Measurements from ENCODE around the gene KIAA2012.

KIAA2012 gene

GRCh38 chr2:202043475-202043874, 29.6 kb upstream of the KIAA2012 start (continued):
- TF ChIP-seq POU6F1 (CRISPR knock-in tag; IDR thresholded peaks at IDR 0.05; ENCODE audit: borderline replicate concordance, low read depth): no peak

GRCh38 chr2:202044777-202045176, 28.3 kb upstream of the KIAA2012 start:
- TF ChIP-seq ISL1 (CRISPR knock-in tag; IDR thresholded peaks at IDR 0.05): no peak
- no peak for TF ChIP-seq ZFP30 (CRISPR knock-in tag; IDR thresholded peaks at IDR 0.05)
- TF ChIP-seq CSRNP3 (CRISPR knock-in tag; IDR thresholded peaks at IDR 0.05): no peak
- ATAC-seq: no peak

GRCh38 chr2:202046572-202046971, 26.5 kb upstream of the KIAA2012 start:
- no peak for ATAC-seq
- no peak for TF ChIP-seq ARNTL (CRISPR knock-in tag; IDR thresholded peaks at IDR 0.05; ENCODE audit: borderline replicate concordance, low read depth)
- TF ChIP-seq ZC3H10 (CRISPR knock-in tag; IDR thresholded peaks at IDR 0.05): no peak
- no peak for TF ChIP-seq CSRNP3 (CRISPR knock-in tag; IDR thresholded peaks at IDR 0.05)
- no peak for TF ChIP-seq ZNF565 (CRISPR knock-in tag; conservative IDR thresholded peaks at IDR 0.05; ENCODE audit: low read depth)
- TF ChIP-seq, protein P1, sequence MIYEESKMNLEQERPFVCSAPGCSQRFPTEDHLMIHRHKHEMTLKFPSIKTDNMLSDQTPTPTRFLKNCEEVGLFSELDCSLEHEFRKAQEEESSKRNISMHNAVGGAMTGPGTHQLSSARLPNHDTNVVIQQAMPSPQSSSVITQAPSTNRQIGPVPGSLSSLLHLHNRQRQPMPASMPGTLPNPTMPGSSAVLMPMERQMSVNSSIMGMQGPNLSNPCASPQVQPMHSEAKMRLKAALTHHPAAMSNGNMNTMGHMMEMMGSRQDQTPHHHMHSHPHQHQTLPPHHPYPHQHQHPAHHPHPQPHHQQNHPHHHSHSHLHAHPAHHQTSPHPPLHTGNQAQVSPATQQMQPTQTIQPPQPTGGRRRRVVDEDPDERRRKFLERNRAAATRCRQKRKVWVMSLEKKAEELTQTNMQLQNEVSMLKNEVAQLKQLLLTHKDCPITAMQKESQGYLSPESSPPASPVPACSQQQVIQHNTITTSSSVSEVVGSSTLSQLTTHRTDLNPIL (CRISPR knock-in tag; IDR thresholded peaks at IDR 0.05; ENCODE audit: low read depth): no peak
- TF ChIP-seq ZFP3 (CRISPR knock-in tag; IDR thresholded peaks at IDR 0.05): no peak
- no peak for TF ChIP-seq TCF4 (CRISPR knock-in tag; IDR thresholded peaks at IDR 0.05; ENCODE audit: borderline replicate concordance)
- TF ChIP-seq PATZ1 (CRISPR knock-in tag; IDR thresholded peaks at IDR 0.05; ENCODE audit: borderline replicate concordance): no peak

DNA sequence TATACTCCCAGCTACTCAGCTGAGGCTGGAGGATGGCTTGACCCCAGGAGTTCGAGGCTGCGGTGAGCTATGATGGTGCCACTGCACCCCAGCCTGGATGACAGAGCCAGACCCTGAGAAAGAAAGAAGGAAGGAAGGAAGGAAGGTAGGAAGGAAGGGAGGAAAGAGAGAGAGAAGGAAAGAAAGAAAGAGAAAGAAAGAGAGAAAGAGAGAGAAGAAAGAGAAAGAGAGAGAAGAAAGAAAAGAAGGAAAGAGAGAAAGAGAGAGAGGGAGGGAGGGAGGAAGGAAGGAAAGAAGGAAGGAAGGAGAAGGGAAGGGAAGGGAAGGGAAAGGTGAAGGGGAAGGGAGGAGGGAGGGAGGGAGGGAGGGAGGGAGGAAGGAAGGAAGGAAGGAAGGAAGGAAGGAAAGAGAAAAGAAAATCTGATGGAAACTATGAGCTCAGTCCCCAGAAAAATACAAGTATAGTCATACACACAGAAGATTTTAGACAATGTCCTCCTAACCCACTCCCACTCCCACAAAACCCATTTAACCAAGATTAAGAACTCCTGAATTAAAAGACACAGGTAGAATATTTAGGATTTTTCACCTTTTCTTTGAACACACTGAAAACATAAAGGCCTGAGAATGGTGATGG, 23.8 kb upstream of the KIAA2012 start:
- no peak for ATAC-seq
- TF ChIP-seq ARNTL (CRISPR knock-in tag; IDR thresholded peaks at IDR 0.05; ENCODE audit: borderline replicate concordance, low read depth) (no peak), ZFP30 (CRISPR knock-in tag; IDR thresholded peaks at IDR 0.05) (no peak), ZNF565 (CRISPR knock-in tag; conservative IDR thresholded peaks at IDR 0.05; ENCODE audit: low read depth) (no peak), RARB (CRISPR knock-in tag; IDR thresholded peaks at IDR 0.05) (no peak), TSHZ2 (CRISPR knock-in tag; IDR thresholded peaks at IDR 0.05) (no peak), POU6F1 (CRISPR knock-in tag; IDR thresholded peaks at IDR 0.05; ENCODE audit: borderline replicate concordance, low read depth) (no peak)
